Breast epithelium (tissue), 3 donors: ENCODE data around the gene FEN1.

Experiments used
- POLR2A ChIP-seq: fragments of 450-650 bp; IDR thresholded peaks from one replicate; pipeline ENCODE4 v1.6.1; 2016; ENCODE audit warnings: antibody characterized with exemption, mild to moderate bottlenecking, moderate library complexity
- TF ChIP-seq, protein P1 (sequence below), 3 donors: fragments of 450-650 bp; IDR thresholded peaks; one replicate each; pipeline ENCODE4 v1.5.1; 2016 to 2017; ENCODE audit warnings: antibody characterized with exemption in 3 of 3, mild to moderate bottlenecking in 3 of 3, moderate library complexity in 3 of 3

DNA sequence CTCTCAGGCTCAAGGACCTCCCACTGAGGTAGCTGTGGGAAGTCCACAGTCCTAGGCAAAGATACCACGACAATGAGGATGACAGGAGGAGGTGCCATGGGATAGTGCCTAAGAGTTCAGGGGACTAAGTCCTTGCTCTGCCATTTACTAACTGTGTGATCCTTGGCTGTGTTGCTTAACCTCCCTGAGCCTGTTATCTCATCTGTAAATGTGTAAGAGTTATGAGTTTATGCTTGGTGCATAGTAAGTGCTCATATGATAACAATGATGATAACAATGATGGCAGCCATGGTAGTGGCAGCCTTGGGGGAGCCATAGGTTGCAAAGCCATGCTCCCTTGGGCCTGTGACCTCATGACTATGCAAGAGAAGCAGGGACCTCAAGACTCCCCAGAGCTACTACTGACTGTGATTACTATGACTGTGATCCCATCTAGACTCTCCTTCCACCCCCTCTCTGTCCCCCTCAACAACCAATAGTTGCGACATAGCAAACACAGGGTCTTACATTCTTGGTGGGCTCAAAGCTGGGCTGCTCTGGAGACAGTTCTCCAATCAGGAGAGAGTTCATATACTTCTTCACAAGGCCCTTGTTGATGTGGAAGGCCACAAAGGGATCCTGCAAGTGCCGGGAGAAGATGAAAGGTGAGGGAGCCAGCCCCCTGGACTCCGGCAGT is 20.2 kb downstream of the FEN1 start:
- TF ChIP-seq POLR2A: no peak
- TF ChIP-seq, protein P1, sequence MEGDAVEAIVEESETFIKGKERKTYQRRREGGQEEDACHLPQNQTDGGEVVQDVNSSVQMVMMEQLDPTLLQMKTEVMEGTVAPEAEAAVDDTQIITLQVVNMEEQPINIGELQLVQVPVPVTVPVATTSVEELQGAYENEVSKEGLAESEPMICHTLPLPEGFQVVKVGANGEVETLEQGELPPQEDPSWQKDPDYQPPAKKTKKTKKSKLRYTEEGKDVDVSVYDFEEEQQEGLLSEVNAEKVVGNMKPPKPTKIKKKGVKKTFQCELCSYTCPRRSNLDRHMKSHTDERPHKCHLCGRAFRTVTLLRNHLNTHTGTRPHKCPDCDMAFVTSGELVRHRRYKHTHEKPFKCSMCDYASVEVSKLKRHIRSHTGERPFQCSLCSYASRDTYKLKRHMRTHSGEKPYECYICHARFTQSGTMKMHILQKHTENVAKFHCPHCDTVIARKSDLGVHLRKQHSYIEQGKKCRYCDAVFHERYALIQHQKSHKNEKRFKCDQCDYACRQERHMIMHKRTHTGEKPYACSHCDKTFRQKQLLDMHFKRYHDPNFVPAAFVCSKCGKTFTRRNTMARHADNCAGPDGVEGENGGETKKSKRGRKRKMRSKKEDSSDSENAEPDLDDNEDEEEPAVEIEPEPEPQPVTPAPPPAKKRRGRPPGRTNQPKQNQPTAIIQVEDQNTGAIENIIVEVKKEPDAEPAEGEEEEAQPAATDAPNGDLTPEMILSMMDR (IDR thresholded peaks at IDR 0.05): no peak
